ENCODE results near the gene DDX24. TPM values are rescaled to one million over a fixed set of nuclear protein-coding genes. Genes with fewer than 3 reads are reported as not detected.
A peak's percentile ranks its signal among the peaks of the same experiment; 100 is the strongest.

The DDX24 gene
- total RNA-seq, 2 experiments from 2014 or later: 172 to 184 TPM

- Mint-ChIP-seq H3K9me3 (ENCODE audit: insufficient read depth) (peaks cover 3% of the 10 kb centered on the region), H3K36me3 (ENCODE audit: low read depth) (peaks cover 9% of the 10 kb centered on the region), H3K4me1 (ENCODE audit: low read depth) (peaks cover 46% of the 10 kb centered on the region), H3K27ac (no peak overlapping the region), H3K27me3 (ENCODE audit: low read depth) (no peaks in the 10 kb centered on the region), H3K4me3 (no peak overlapping the region)
- ChIA-PET POLR2A (no interaction called here), CTCF (interaction anchor here (0.9 to 4.4 kb wide), 7 partner anchors 15 to 175 kb away, joined by 3 to 18 read pairs (median 4); partner anchors contain the start of gene IFI27L2)
- DNase-seq: no peak
- no peak for ATAC-seq
Measured at GRCh38 chr14:94114589-94115057, 33.6 kb upstream of the DDX24 start.

GRCh38 chr14:94113908-94114588 lies 33.0 kb upstream of the DDX24 start:
- H3K36me3 Mint-ChIP-seq (ENCODE audit: low read depth): peaks cover 6% of the 10 kb centered on the region
- ChIA-PET POLR2A (no interaction called here), CTCF (interaction anchor here (0.9 to 4.4 kb wide), 6 partner anchors 15 to 174 kb away, joined by 3 to 18 read pairs (median 4); partner anchors contain the start of gene IFI27L2)
- no peak overlapping the region for H3K4me3 Mint-ChIP-seq
- H3K9me3 Mint-ChIP-seq (ENCODE audit: insufficient read depth): no peaks in the 10 kb centered on the region
- H3K27ac Mint-ChIP-seq: no peak overlapping the region
- ATAC-seq: no peak
- H3K4me1 Mint-ChIP-seq (ENCODE audit: low read depth): peaks cover 48% of the 10 kb centered on the region
- DNase-seq: no peak
- no peaks in the 10 kb centered on the region for H3K27me3 Mint-ChIP-seq (ENCODE audit: low read depth)

GRCh38 chr14:94113490-94113889 lies 32.5 kb upstream of the DDX24 start:
- H3K27ac Mint-ChIP-seq: no peak overlapping the region
- peaks cover 6% of the 10 kb centered on the region for H3K36me3 Mint-ChIP-seq (ENCODE audit: low read depth)
- peaks cover 48% of the 10 kb centered on the region for H3K4me1 Mint-ChIP-seq (ENCODE audit: low read depth)
- H3K9me3 Mint-ChIP-seq (ENCODE audit: insufficient read depth): no peaks in the 10 kb centered on the region
- POLR2A ChIA-PET: no interaction called here
- DNase-seq (no peak), ATAC-seq (no peak)
- CTCF ChIA-PET: interaction anchor here (1.1 to 4.4 kb wide), 3 partner anchors 23 to 174 kb away, joined by 3 to 18 read pairs (median 4); no protein-coding TSS in a partner anchor
- H3K4me3 Mint-ChIP-seq: no peak overlapping the region
- no peaks in the 10 kb centered on the region for H3K27me3 Mint-ChIP-seq (ENCODE audit: low read depth)

GRCh38 chr14:94113073-94113472 lies 32.1 kb upstream of the DDX24 start:
- CTCF ChIA-PET: interaction anchor here (1.4 to 4.4 kb wide), 2 partner anchors 24 to 174 kb away, joined by 3 to 18 read pairs; no protein-coding TSS in a partner anchor
- no peaks in the 10 kb centered on the region for H3K9me3 Mint-ChIP-seq (ENCODE audit: insufficient read depth)
- H3K4me3 Mint-ChIP-seq: no peak overlapping the region
- DNase-seq: no peak
- peaks cover 45% of the 10 kb centered on the region for H3K4me1 Mint-ChIP-seq (ENCODE audit: low read depth)
- H3K27ac Mint-ChIP-seq: no peak overlapping the region
- POLR2A ChIA-PET: no interaction called here
- peaks cover 7% of the 10 kb centered on the region for H3K36me3 Mint-ChIP-seq (ENCODE audit: low read depth)
- ATAC-seq: no peak
- H3K27me3 Mint-ChIP-seq (ENCODE audit: low read depth): no peaks in the 10 kb centered on the region

- no peaks in the 10 kb centered on the region for H3K9me3 Mint-ChIP-seq (ENCODE audit: insufficient read depth)
- peak overlapping the region; percentile 43 for H3K4me3 Mint-ChIP-seq
- CTCF ChIA-PET: interaction anchor here (1.4 to 4.4 kb wide), 2 partner anchors 24 to 173 kb away, joined by 3 to 18 read pairs; no protein-coding TSS in a partner anchor
- no peaks in the 10 kb centered on the region for H3K27me3 Mint-ChIP-seq (ENCODE audit: low read depth)
- peaks cover 10% of the 10 kb centered on the region for H3K36me3 Mint-ChIP-seq (ENCODE audit: low read depth)
- POLR2A ChIA-PET: no interaction called here
- ATAC-seq (no peak), DNase-seq (no peak)
- peaks cover 40% of the 10 kb centered on the region for H3K4me1 Mint-ChIP-seq (ENCODE audit: low read depth)
- no peak overlapping the region for H3K27ac Mint-ChIP-seq
Measured at GRCh38 chr14:94112513-94113063, 31.6 kb upstream of the DDX24 start.

- Mint-ChIP-seq H3K27ac (peak overlapping the region; percentile 17), H3K4me1 (ENCODE audit: low read depth) (peaks cover 40% of the 10 kb centered on the region), H3K9me3 (ENCODE audit: insufficient read depth) (no peaks in the 10 kb centered on the region), H3K36me3 (ENCODE audit: low read depth) (peaks cover 10% of the 10 kb centered on the region), H3K27me3 (ENCODE audit: low read depth) (no peaks in the 10 kb centered on the region), H3K4me3 (peak overlapping the region; percentile 60)
- ChIA-PET POLR2A (no interaction called here), CTCF (interaction anchor here (1.1 to 4.4 kb wide), 3 partner anchors 20 to 25 kb away, joined by 3 to 18 read pairs (median 4); no protein-coding TSS in a partner anchor)
- ATAC-seq (no peak), DNase-seq (no peak)
Measured at GRCh38 chr14:94111276-94112095, 30.5 kb upstream of the DDX24 start.

GRCh38 chr14:94110552-94111181 lies 29.7 kb upstream of the DDX24 start, which contains the start of gene IFI27:
IFI27 (plus strand) TSS chr14:94110736.
- no peaks in the 10 kb centered on the region for H3K27me3 Mint-ChIP-seq (ENCODE audit: low read depth)
- DNase-seq (no peak), ATAC-seq (no peak)
- H3K36me3 Mint-ChIP-seq (ENCODE audit: low read depth): peaks cover 10% of the 10 kb centered on the region
- CTCF ChIA-PET: interaction anchor here (1.1 kb wide), 2 partner anchors 21 to 26 kb away, joined by 3 to 4 read pairs; no protein-coding TSS in a partner anchor
- H3K27ac Mint-ChIP-seq: peak within 1 kb of the TSS; percentile 64
- H3K4me3 Mint-ChIP-seq: peak within 1 kb of the TSS; percentile 60
- POLR2A ChIA-PET: no interaction called here
- no peaks in the 10 kb centered on the region for H3K9me3 Mint-ChIP-seq (ENCODE audit: insufficient read depth)
- peaks cover 40% of the 10 kb centered on the region for H3K4me1 Mint-ChIP-seq (ENCODE audit: low read depth)

GRCh38 chr14:94109915-94110250 lies 28.9 kb upstream of the DDX24 start:
- H3K27ac Mint-ChIP-seq: peak overlapping the region; percentile 64
- ChIA-PET POLR2A (no interaction called here), CTCF (no interaction called here)
- no peak for DNase-seq
- peaks cover 33% of the 10 kb centered on the region for H3K4me1 Mint-ChIP-seq (ENCODE audit: low read depth)
- H3K9me3 Mint-ChIP-seq (ENCODE audit: insufficient read depth): no peaks in the 10 kb centered on the region
- H3K36me3 Mint-ChIP-seq (ENCODE audit: low read depth): peaks cover 10% of the 10 kb centered on the region
- no peak for ATAC-seq
- no peak overlapping the region for H3K4me3 Mint-ChIP-seq
- H3K27me3 Mint-ChIP-seq (ENCODE audit: low read depth): no peaks in the 10 kb centered on the region

GRCh38 chr14:94104731-94105130 lies 23.7 kb upstream of the DDX24 start:
- H3K9me3 Mint-ChIP-seq (ENCODE audit: insufficient read depth): no peaks in the 10 kb centered on the region
- peaks cover 3% of the 10 kb centered on the region for H3K4me1 Mint-ChIP-seq (ENCODE audit: low read depth)
- ATAC-seq: no peak
- no peak overlapping the region for H3K27ac Mint-ChIP-seq
- no peaks in the 10 kb centered on the region for H3K27me3 Mint-ChIP-seq (ENCODE audit: low read depth)
- POLR2A ChIA-PET: no interaction called here
- H3K36me3 Mint-ChIP-seq (ENCODE audit: low read depth): peaks cover 4% of the 10 kb centered on the region
- CTCF ChIA-PET: interaction anchor here (1.7 to 2.3 kb wide), 2 partner anchors 32 to 165 kb away, joined by 6 read pairs; no protein-coding TSS in a partner anchor
- no peak for DNase-seq
- H3K4me3 Mint-ChIP-seq: no peak overlapping the region

GRCh38 chr14:94103554-94104150 lies 22.6 kb upstream of the DDX24 start:
- Mint-ChIP-seq H3K9me3 (ENCODE audit: insufficient read depth) (no peaks in the 10 kb centered on the region), H3K4me1 (ENCODE audit: low read depth) (no peaks in the 10 kb centered on the region)
- POLR2A ChIA-PET: interaction anchor here (0.8 to 1.3 kb wide), 2 partner anchors 8 to 154 kb away, joined by 3 read pairs; no protein-coding TSS in a partner anchor

More at GRCh38 chr14:94103554-94104150, 22.6 kb upstream of the DDX24 start:
- no peak overlapping the region for H3K4me3 Mint-ChIP-seq
- peaks cover 6% of the 10 kb centered on the region for H3K36me3 Mint-ChIP-seq (ENCODE audit: low read depth)
- ATAC-seq (no peak), DNase-seq (no peak)
- no peak overlapping the region for H3K27ac Mint-ChIP-seq
- H3K27me3 Mint-ChIP-seq (ENCODE audit: low read depth): no peaks in the 10 kb centered on the region
- CTCF ChIA-PET: interaction anchor here (0.7 to 2.3 kb wide), 3 partner anchors 26 to 164 kb away, joined by 3 to 6 read pairs (median 6); partner anchors contain the start of gene IFI27L2

All from activated CD8-positive, alpha-beta T cell treated with anti-CD3 and anti-CD28 coated beads, Interleukin-2, amount 10 ng/mL, durations not matched to agents 7 days and 5 days (primary cell).